ENCODE results near the gene GABRG3. TPM values are rescaled to one million over a fixed set of nuclear protein-coding genes. Genes with fewer than 3 reads are reported as not detected.

GABRG3 gene
- total and polyA plus RNA-seq, 8 donors, result 0.35 TPM; not detected in 7

GRCh38 chr15:27482287-27482686, 511.3 kb downstream of the GABRG3 start:
- FAIRE-seq (no peak), DNase-seq (no peak), ATAC-seq (no peak)
- H3K27ac ChIP-seq, result no peak overlapping the region
- 82 to 89% methylated on average over 6 of the region's 6 CpGs for WGBS, 2 donors
- intact Hi-C loops (cut with DNase I), result no loop called here
- H3K27me3 ChIP-seq, result no peaks in the 10 kb centered on the region
- no peak for TF ChIP-seq CTCF (IDR thresholded peaks at IDR 0.05)
- no peaks in the 10 kb centered on the region for H3K9me3 ChIP-seq
- no peaks in the 10 kb centered on the region for H3K36me3 ChIP-seq
- H3K4me1 ChIP-seq, result no peaks in the 10 kb centered on the region
- no peak overlapping the region for H3K4me3 ChIP-seq

GRCh38 chr15:27483124-27483523, 512.1 kb downstream of the GABRG3 start:
- H3K4me3 ChIP-seq, result no peak overlapping the region
- H3K27ac ChIP-seq, result no peak overlapping the region
- TF ChIP-seq CTCF (IDR thresholded peaks at IDR 0.05), result no peak
- no peaks in the 10 kb centered on the region for H3K27me3 ChIP-seq
- ATAC-seq (no peak), DNase-seq (no peak), FAIRE-seq (no peak)
- H3K36me3 ChIP-seq, result no peaks in the 10 kb centered on the region
- 70% methylated on average over 6 of the region's 6 CpGs for WGBS, 2 donors
- H3K4me1 ChIP-seq, result no peaks in the 10 kb centered on the region
- H3K9me3 ChIP-seq, result no peaks in the 10 kb centered on the region
- intact Hi-C loops (cut with DNase I), result no loop called here

- FAIRE-seq, result no peak
Observed at GRCh38 chr15:27485265-27485664, 514.3 kb downstream of the GABRG3 start.

GRCh38 chr15:27486051-27486450, 515.1 kb downstream of the GABRG3 start:
- intact Hi-C loops (cut with DNase I), result no loop called here

More at GRCh38 chr15:27485265-27485664, 514.3 kb downstream of the GABRG3 start:
- Histone ChIP-seq H3K4me3 (no peak overlapping the region), H3K36me3 (no peaks in the 10 kb centered on the region), H3K27ac (no peak overlapping the region), H3K4me1 (no peaks in the 10 kb centered on the region), H3K9me3 (no peaks in the 10 kb centered on the region), H3K27me3 (no peaks in the 10 kb centered on the region)
- ATAC-seq (no peak), DNase-seq (no peak)
- no peak for TF ChIP-seq CTCF (IDR thresholded peaks at IDR 0.05)
- WGBS, 2 donors, result 65% methylated on average over 3 of the region's 3 CpGs
- intact Hi-C loops (cut with DNase I), result no loop called here

More at GRCh38 chr15:27486051-27486450, 515.1 kb downstream of the GABRG3 start:
- FAIRE-seq (no peak), DNase-seq (no peak), ATAC-seq (no peak)
- Histone ChIP-seq H3K36me3 (no peaks in the 10 kb centered on the region), H3K27me3 (no peaks in the 10 kb centered on the region), H3K9me3 (no peaks in the 10 kb centered on the region), H3K4me3 (no peak overlapping the region), H3K27ac (no peak overlapping the region), H3K4me1 (no peaks in the 10 kb centered on the region)
- TF ChIP-seq CTCF (IDR thresholded peaks at IDR 0.05), result no peak
- 62 to 73% methylated on average over 6 of the region's 6 CpGs for WGBS, 2 donors
